Neuron (in vitro differentiated cells): ENCODE data around the gene ARFGEF3.

Experiments
- H2AFZ ChIP-seq: one replicate; pipeline ENCODE4 v1.6.1; 2013; ENCODE audit warnings: low read depth, mild to moderate bottlenecking, inconsistent platforms, low read length, moderate library complexity
- H3K27me3 ChIP-seq: one replicate; pipeline ENCODE4 v1.6.1; 2013; ENCODE audit warnings: low read length; ENCODE audit not compliant: insufficient read depth
- H3K36me3 ChIP-seq: one replicate; pipeline ENCODE4 v1.6.1; 2013; ENCODE audit warnings: low read length; ENCODE audit not compliant: insufficient read depth
- H3K4me1 ChIP-seq: one replicate; pipeline ENCODE4 v1.6.1; 2013; ENCODE audit warnings: low read length; ENCODE audit not compliant: insufficient read depth
- H3K4me3 ChIP-seq: 2 replicates; pipeline ENCODE4 v1.5.1; 2013; ENCODE audit warnings: mild to moderate bottlenecking, low read length, moderate library complexity
- H3K9me3 ChIP-seq: one replicate; pipeline ENCODE4 v1.6.1; 2013; ENCODE audit warnings: low read length

Gene ARFGEF3

GRCh38 chr6:138227316-138227781 lies 65.6 kb downstream of the ARFGEF3 start:
- H3K27me3 ChIP-seq, result no peaks in the 10 kb centered on the region
- H3K9me3 ChIP-seq, result no peaks in the 10 kb centered on the region
- no peak overlapping the region for H2AFZ ChIP-seq
- H3K36me3 ChIP-seq, result no peaks in the 10 kb centered on the region
- no peak overlapping the region for H3K4me3 ChIP-seq
- no peaks in the 10 kb centered on the region for H3K4me1 ChIP-seq

DNA sequence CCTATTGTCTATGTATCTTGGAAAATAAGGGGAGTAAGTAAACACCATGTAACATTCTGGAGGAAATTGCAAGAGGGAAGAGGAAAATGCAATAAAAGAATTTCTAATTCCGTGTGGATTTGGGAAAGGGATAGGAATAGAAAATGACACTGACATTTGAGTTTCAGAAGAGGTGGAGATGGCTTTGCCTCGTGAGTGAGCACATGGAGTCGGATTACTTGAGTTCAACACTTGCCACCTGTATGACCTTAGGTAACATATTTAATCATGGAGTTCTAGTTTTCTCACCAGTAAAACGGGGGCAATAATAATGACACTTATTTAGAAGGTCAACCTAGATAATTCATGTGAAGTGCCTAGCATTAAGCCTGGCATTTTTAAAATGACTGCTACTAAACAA lies 67.3 kb downstream of the ARFGEF3 start:
- Histone ChIP-seq H3K9me3 (no peaks in the 10 kb centered on the region), H2AFZ (no peak overlapping the region), H3K36me3 (no peaks in the 10 kb centered on the region), H3K27me3 (no peaks in the 10 kb centered on the region), H3K4me1 (no peaks in the 10 kb centered on the region), H3K4me3 (no peak overlapping the region)

DNA sequence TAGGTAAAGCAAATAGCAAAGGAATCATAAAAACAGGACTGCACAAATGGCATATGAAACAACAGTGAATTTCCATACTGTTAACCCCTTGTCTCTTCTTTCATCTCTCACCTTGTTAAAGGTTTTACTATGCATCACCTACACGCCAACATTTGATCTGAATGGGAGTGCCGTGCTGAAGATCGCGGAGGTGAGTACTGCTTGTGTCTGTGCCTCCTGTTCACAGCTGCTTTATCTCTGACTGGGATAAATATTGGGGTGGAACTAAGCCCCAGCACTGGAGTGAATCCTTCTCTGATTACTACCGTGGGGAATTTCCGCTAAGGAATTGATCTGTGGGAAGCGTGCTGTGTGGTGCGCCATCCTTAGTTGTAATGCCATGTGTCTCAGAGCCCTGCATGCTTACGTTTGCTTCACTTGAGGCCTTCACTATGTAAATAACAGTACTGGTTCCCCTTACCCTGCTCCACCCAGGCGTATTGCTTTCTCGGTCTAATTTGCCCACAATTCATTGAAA lies 68.0 kb downstream of the ARFGEF3 start:
- Histone ChIP-seq H3K4me1 (no peaks in the 10 kb centered on the region), H3K4me3 (no peak overlapping the region), H2AFZ (no peak overlapping the region), H3K36me3 (no peaks in the 10 kb centered on the region), H3K9me3 (no peaks in the 10 kb centered on the region), H3K27me3 (no peaks in the 10 kb centered on the region)

- Histone ChIP-seq H3K36me3 (no peaks in the 10 kb centered on the region), H3K4me3 (no peak overlapping the region), H3K4me1 (no peaks in the 10 kb centered on the region), H2AFZ (no peak overlapping the region), H3K9me3 (no peaks in the 10 kb centered on the region), H3K27me3 (no peaks in the 10 kb centered on the region)
Observed at GRCh38 chr6:138230221-138230620, 68.5 kb downstream of the ARFGEF3 start.

GRCh38 chr6:138230759-138231380 lies 69.1 kb downstream of the ARFGEF3 start:
- Histone ChIP-seq H3K4me3 (no peak overlapping the region), H2AFZ (no peak overlapping the region), H3K4me1 (no peaks in the 10 kb centered on the region), H3K27me3 (no peaks in the 10 kb centered on the region), H3K36me3 (no peaks in the 10 kb centered on the region), H3K9me3 (no peaks in the 10 kb centered on the region)

GRCh38 chr6:138231381-138231886 lies 69.7 kb downstream of the ARFGEF3 start:
- Histone ChIP-seq H3K36me3 (no peaks in the 10 kb centered on the region), H3K9me3 (no peaks in the 10 kb centered on the region), H2AFZ (no peak overlapping the region), H3K4me1 (no peaks in the 10 kb centered on the region), H3K4me3 (no peak overlapping the region), H3K27me3 (no peaks in the 10 kb centered on the region)

- Histone ChIP-seq H3K4me1 (no peaks in the 10 kb centered on the region), H2AFZ (no peak overlapping the region), H3K27me3 (no peaks in the 10 kb centered on the region), H3K4me3 (no peak overlapping the region), H3K9me3 (no peaks in the 10 kb centered on the region), H3K36me3 (no peaks in the 10 kb centered on the region)
Observed at GRCh38 chr6:138234363-138234762, 72.6 kb downstream of the ARFGEF3 start.

DNA sequence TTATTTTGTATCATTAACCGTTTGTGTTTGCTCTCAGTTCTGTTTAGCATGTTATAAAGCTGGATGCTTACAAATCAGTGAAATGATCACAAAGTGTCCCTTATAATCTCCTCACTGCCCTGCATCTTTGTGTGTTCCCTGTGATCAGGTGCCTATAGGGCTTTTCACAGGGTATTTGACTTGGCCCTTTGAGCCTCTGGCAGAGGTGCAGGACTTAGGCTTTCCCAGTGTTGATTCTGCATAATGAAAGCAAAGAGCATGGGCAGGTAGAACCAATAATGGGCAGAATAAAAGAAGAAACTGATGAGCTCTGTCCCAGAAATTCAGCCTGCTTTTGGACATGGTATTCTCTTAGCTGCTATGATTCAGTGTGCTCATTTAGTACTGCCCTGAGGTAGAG lies 73.5 kb downstream of the ARFGEF3 start:
- Histone ChIP-seq H3K4me1 (no peaks in the 10 kb centered on the region), H3K27me3 (no peaks in the 10 kb centered on the region), H3K36me3 (no peaks in the 10 kb centered on the region), H2AFZ (no peak overlapping the region), H3K9me3 (no peaks in the 10 kb centered on the region), H3K4me3 (no peak overlapping the region)

- H2AFZ ChIP-seq, result no peak overlapping the region
Observed at GRCh38 chr6:138235693-138236092, 74.0 kb downstream of the ARFGEF3 start.

DNA sequence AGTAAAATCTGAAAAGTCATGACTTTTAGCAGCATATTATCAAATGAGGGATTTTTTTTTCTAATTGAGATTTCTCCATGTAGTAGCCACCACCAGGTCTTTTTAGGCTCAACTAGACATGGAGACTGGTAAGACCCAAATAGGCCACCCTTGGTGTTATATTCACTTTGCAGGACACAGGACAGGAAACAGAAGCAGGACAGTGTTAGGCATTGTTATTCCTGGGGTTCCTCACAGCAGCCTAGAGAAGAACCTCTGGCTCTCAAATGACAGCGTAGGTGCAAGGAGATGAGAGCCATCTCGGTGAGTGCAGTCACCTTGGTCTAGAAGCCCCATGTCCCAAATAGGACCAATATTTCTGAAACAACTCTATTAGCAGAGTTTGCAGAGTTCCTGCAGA lies 75.7 kb downstream of the ARFGEF3 start:
- no peaks in the 10 kb centered on the region for H3K4me1 ChIP-seq
- no peak overlapping the region for H2AFZ ChIP-seq
- no peak overlapping the region for H3K4me3 ChIP-seq
- no peaks in the 10 kb centered on the region for H3K36me3 ChIP-seq
- no peaks in the 10 kb centered on the region for H3K9me3 ChIP-seq
- H3K27me3 ChIP-seq, result no peaks in the 10 kb centered on the region

More at GRCh38 chr6:138235693-138236092, 74.0 kb downstream of the ARFGEF3 start:
- Histone ChIP-seq H3K36me3 (no peaks in the 10 kb centered on the region), H3K9me3 (no peaks in the 10 kb centered on the region), H3K4me3 (no peak overlapping the region), H3K4me1 (no peaks in the 10 kb centered on the region), H3K27me3 (no peaks in the 10 kb centered on the region)

GRCh38 chr6:138238368-138238767 lies 76.6 kb downstream of the ARFGEF3 start:
- H2AFZ ChIP-seq, result no peak overlapping the region
- no peaks in the 10 kb centered on the region for H3K9me3 ChIP-seq
- no peaks in the 10 kb centered on the region for H3K27me3 ChIP-seq
- no peak overlapping the region for H3K4me3 ChIP-seq
- H3K4me1 ChIP-seq, result no peaks in the 10 kb centered on the region
- no peaks in the 10 kb centered on the region for H3K36me3 ChIP-seq

- Histone ChIP-seq H2AFZ (no peak overlapping the region), H3K27me3 (no peaks in the 10 kb centered on the region), H3K4me1 (no peaks in the 10 kb centered on the region), H3K36me3 (no peaks in the 10 kb centered on the region), H3K4me3 (no peak overlapping the region), H3K9me3 (no peaks in the 10 kb centered on the region)
Observed at GRCh38 chr6:138239774-138240173, 78.0 kb downstream of the ARFGEF3 start.

DNA sequence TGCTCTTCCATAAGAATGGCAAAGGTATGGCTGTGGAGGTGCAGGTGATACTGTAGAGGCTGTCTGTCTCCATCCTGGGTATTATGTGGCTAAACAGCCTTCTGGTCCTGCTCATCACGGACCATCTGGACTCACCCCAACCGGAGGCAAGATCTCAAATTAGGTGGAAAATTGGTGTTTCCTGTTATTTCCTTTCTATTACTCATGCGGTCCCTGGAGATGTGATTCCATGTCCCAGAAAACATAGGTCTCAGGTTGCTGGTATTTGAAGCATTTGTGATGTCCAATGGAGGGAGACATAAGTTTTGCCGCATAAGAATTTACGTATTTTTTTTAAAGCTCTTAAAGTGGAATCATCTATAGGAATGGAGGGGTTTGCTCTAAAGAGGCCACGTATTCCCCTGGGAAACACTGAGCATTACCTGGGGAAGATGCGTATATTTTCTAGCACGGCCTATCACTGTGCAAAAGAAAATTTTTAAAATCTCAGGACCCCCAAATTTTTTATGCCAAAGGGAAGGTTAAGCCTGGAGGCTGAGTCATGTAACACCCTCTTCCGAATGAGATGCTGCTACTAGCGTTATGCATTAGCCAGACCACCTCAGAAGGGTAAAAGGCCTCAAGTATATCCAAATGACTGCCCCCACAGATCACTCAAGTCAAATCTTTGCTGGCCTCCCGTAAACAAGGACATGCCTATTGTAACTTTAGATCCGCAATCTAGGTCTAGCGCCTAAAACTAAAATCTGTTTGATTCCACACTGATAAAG lies 78.9 kb downstream of the ARFGEF3 start:
- Histone ChIP-seq H3K4me3 (no peak overlapping the region), H3K27me3 (no peaks in the 10 kb centered on the region), H3K9me3 (no peaks in the 10 kb centered on the region), H3K36me3 (no peaks in the 10 kb centered on the region), H2AFZ (no peak overlapping the region), H3K4me1 (no peaks in the 10 kb centered on the region)
